ENCODE data around the gene GH1.
"Not testable (repeated sequence)": the region's sequence is repeated elsewhere in the genome, so short reads cannot be mapped to it uniquely, and the experiment has no call there.

Gene GH1

GRCh38 chr17:63918789-63919305, at the start of gene GH1:
Gene GH1 (minus strand): TSS chr17:63918839. CDS start chr17:63918776, 63 bp downstream.
- not testable (repeated sequence) for DNase-seq

GRCh38 chr17:63967953-63968352, 49.3 kb upstream of the GH1 start:
- DNase-seq: no peak

- DNase-seq: no peak
Observed at GRCh38 chr17:63966646-63967264, 48.1 kb upstream of the GH1 start.

- no peak for DNase-seq
Observed at GRCh38 chr17:63963123-63963522, 44.5 kb upstream of the GH1 start.

- DNase-seq: no peak
Observed at GRCh38 chr17:63962298-63962744, 43.7 kb upstream of the GH1 start.

- no peak for DNase-seq
Observed at GRCh38 chr17:63961355-63962212, 42.9 kb upstream of the GH1 start.

- DNase-seq: no peak
Observed at GRCh38 chr17:63960430-63960829, 41.8 kb upstream of the GH1 start.

GRCh38 chr17:63960006-63960405, 41.4 kb upstream of the GH1 start:
- DNase-seq: no peak

- no peak for DNase-seq
Observed at GRCh38 chr17:63956296-63956920, 37.8 kb upstream of the GH1 start.

- no peak for DNase-seq
Observed at GRCh38 chr17:63955791-63956190, 37.2 kb upstream of the GH1 start.

- DNase-seq: no peak
Observed at GRCh38 chr17:63955232-63955631, 36.6 kb upstream of the GH1 start.

GRCh38 chr17:63954402-63955063, 35.9 kb upstream of the GH1 start:
- DNase-seq: no peak

- DNase-seq: no peak
Observed at GRCh38 chr17:63950940-63951907, 32.6 kb upstream of the GH1 start.

- no peak for DNase-seq
Observed at GRCh38 chr17:63949576-63950250, 31.1 kb upstream of the GH1 start.

- no peak for DNase-seq
Observed at GRCh38 chr17:63948521-63948920, 29.9 kb upstream of the GH1 start.

GRCh38 chr17:63947711-63948330, 29.2 kb upstream of the GH1 start:
- no peak for DNase-seq

- DNase-seq: peak; percentile 2 to 34
Observed at GRCh38 chr17:63946440-63947363, 28.1 kb upstream of the GH1 start.

- no peak for DNase-seq
Observed at GRCh38 chr17:63945784-63946439, 27.3 kb upstream of the GH1 start.
